GM23338 (cell line): ENCODE results near the gene OMP. TPM values are rescaled to one million over a fixed set of nuclear protein-coding genes. Genes with fewer than 3 reads are reported as not detected.

ENCODE experiments used
- ATAC-seq: fragments of 200-7000 bp; cut with Tn5 transposase; 3 replicates; pipeline ENCODE4 v1.9.1; 2020
- DNase-seq: peaks from one replicate; pipeline ENCODE4 v3.0.0-alpha.2; 2015; ENCODE audit warnings: low spot score
- H2AFZ ChIP-seq: fragments of 200-600 bp; sonication (generic); 2 replicates; pipeline ENCODE4 v1.8.0; 2016; ENCODE audit warnings: antibody characterized with exemption, mild to moderate bottlenecking, moderate library complexity
- H3F3A ChIP-seq: fragments of 200-600 bp; sonication (generic); replicated peaks from 2 replicates; pipeline ENCODE4 v1.8.0; 2017; ENCODE audit warnings: antibody characterized with exemption, mixed run types, low read depth
- H3K27ac ChIP-seq: fragments of 200-600 bp; sonication (generic); 2 replicates; pipeline ENCODE4 v1.6.1; 2016; ENCODE audit warnings: low read depth
- H3K27me3 ChIP-seq: fragments of 200-600 bp; sonication (generic); 2 replicates; pipeline ENCODE4 v1.8.0; 2016; ENCODE audit warnings: mild to moderate bottlenecking, mixed run types, moderate library complexity; ENCODE audit not compliant: insufficient read depth
- H3K36me3 ChIP-seq: fragments of 200-600 bp; sonication (generic); 2 replicates; pipeline ENCODE4 v1.8.0; 2016; ENCODE audit warnings: mild to moderate bottlenecking; ENCODE audit not compliant: insufficient read depth
- H3K4me1 ChIP-seq: fragments of 200-600 bp; sonication (generic); 2 replicates; pipeline ENCODE4 v1.8.0; 2016; ENCODE audit warnings: mild to moderate bottlenecking, moderate library complexity; ENCODE audit not compliant: insufficient read depth
- H3K4me2 ChIP-seq: fragments of 200-600 bp; sonication (generic); 2 replicates; pipeline ENCODE4 v1.7.1; 2017; ENCODE audit warnings: mixed run types
- H3K4me3 ChIP-seq: fragments of 200-600 bp; sonication (generic); 2 replicates; pipeline ENCODE4 v1.6.1; 2016; ENCODE audit warnings: mixed run types
- H3K79me2 ChIP-seq: fragments of 200-600 bp; sonication (generic); replicated peaks from 2 replicates; pipeline ENCODE4 v1.8.0; 2017; ENCODE audit warnings: mild to moderate bottlenecking; ENCODE audit not compliant: insufficient read depth
- H3K9me2 ChIP-seq: fragments of 200-600 bp; sonication (generic); 2 replicates; pipeline ENCODE4 v1.8.0; 2017; ENCODE audit not compliant: insufficient read depth
- H4K20me1 ChIP-seq: fragments of 200-600 bp; sonication (generic); replicated peaks from 2 replicates; pipeline ENCODE4 v1.8.0; 2017; ENCODE audit warnings: mild to moderate bottlenecking; ENCODE audit not compliant: insufficient read depth
- H3K27ac Mint-ChIP-seq: 2 replicates; pipeline ENCODE4 v1.8.0; 2020; ENCODE audit warnings: inconsistent platforms, mild to moderate bottlenecking, moderate library complexity, mixed read lengths
- H3K27me3 Mint-ChIP-seq: 3 replicates; pipeline ENCODE4 v1.8.0; 2022; ENCODE audit warnings: low read depth, mild to moderate bottlenecking, moderate library complexity, mixed read lengths, inconsistent platforms; ENCODE audit not compliant: insufficient read depth, poor library complexity
- H3K36me3 Mint-ChIP-seq: 3 replicates; pipeline ENCODE4 v1.8.0; 2021; ENCODE audit warnings: low read depth, mild to moderate bottlenecking, inconsistent platforms, moderate library complexity, mixed read lengths
- H3K4me1 Mint-ChIP-seq: 3 replicates; pipeline ENCODE4 v1.8.0; 2020; ENCODE audit warnings: mild to moderate bottlenecking, inconsistent platforms, mixed read lengths
- H3K4me3 Mint-ChIP-seq: 3 replicates; pipeline ENCODE4 v1.8.0; 2021; ENCODE audit warnings: moderate library complexity, mild to moderate bottlenecking, inconsistent platforms, mixed read lengths
- H3K9me3 Mint-ChIP-seq: 3 replicates; pipeline ENCODE4 v1.8.0; 2020; ENCODE audit warnings: moderate library complexity, mild to moderate bottlenecking, inconsistent platforms, mixed read lengths
- CREB1 ChIP-seq: fragments of 250-450 bp; sonication (Bioruptor Pico); IDR thresholded peaks from 2 replicates; pipeline ENCODE4 v1.5.0; 2020; ENCODE audit warnings: low read depth, mild to moderate bottlenecking, moderate library complexity
- EZH2 ChIP-seq: fragments of 200-600 bp; sonication (generic); IDR thresholded peaks from one replicate; pipeline ENCODE4 v1.8.0; 2017; ENCODE audit warnings: antibody characterized with exemption, mild to moderate bottlenecking, low read depth; ENCODE audit not compliant: unreplicated experiment
- EZH2phosphoT487 ChIP-seq: fragments of 200-600 bp; sonication (generic); IDR thresholded peaks from one replicate; pipeline ENCODE4 v1.8.1; 2018; ENCODE audit warnings: antibody characterized with exemption; ENCODE audit not compliant: unreplicated experiment
- JUNB ChIP-seq: IDR thresholded peaks from one replicate; pipeline ENCODE4 v1.6.1; 2016; ENCODE audit warnings: antibody characterized with exemption; ENCODE audit not compliant: unreplicated experiment
- NANOG ChIP-seq: IDR thresholded peaks from 2 replicates; pipeline ENCODE4 v1.6.1; 2016; ENCODE audit warnings: antibody characterized with exemption, borderline replicate concordance
- POLR2AphosphoS5 ChIP-seq: IDR thresholded peaks from 2 replicates; pipeline ENCODE4 v1.6.1; 2016; ENCODE audit warnings: antibody characterized with exemption, low read depth
- STAT1 ChIP-seq: IDR thresholded peaks from one replicate; pipeline ENCODE4 v1.6.1; 2016; ENCODE audit warnings: antibody characterized with exemption; ENCODE audit not compliant: unreplicated experiment
- ZNF114 ChIP-seq: fragments of 250-450 bp; sonication (Bioruptor Pico); IDR thresholded peaks from 2 replicates; pipeline ENCODE4 v1.5.0; 2020; ENCODE audit warnings: mild to moderate bottlenecking, moderate library complexity
- polyA plus RNA-seq: library from polyadenylated mRNA; unstranded; fragments of >200 nt; fragmentation: Nextera tagmentation; extraction: Ambion mirVana; gene quantifications from 2 replicates; pipeline ENCODE4 v1.2.1, GENCODE V29; 2016
- total RNA-seq: library from RNA; depleted of rRNA; stranded (reverse); fragments of >200 nt; shearing (Covaris generic); gene quantifications from 2 replicates; pipeline ENCODE4 v1.2.3, GENCODE V29; 2014
- TF ChIP-seq, protein P1 (sequence below): fragments of 250-450 bp; sonication (Bioruptor Pico); IDR thresholded peaks from 2 replicates; pipeline ENCODE4 v1.5.0; 2020; ENCODE audit warnings: mild to moderate bottlenecking, moderate library complexity

OMP gene
- total and polyA plus RNA-seq, 2 experiments from 2014 or later = 1.0 TPM; not detected in 1

DNA sequence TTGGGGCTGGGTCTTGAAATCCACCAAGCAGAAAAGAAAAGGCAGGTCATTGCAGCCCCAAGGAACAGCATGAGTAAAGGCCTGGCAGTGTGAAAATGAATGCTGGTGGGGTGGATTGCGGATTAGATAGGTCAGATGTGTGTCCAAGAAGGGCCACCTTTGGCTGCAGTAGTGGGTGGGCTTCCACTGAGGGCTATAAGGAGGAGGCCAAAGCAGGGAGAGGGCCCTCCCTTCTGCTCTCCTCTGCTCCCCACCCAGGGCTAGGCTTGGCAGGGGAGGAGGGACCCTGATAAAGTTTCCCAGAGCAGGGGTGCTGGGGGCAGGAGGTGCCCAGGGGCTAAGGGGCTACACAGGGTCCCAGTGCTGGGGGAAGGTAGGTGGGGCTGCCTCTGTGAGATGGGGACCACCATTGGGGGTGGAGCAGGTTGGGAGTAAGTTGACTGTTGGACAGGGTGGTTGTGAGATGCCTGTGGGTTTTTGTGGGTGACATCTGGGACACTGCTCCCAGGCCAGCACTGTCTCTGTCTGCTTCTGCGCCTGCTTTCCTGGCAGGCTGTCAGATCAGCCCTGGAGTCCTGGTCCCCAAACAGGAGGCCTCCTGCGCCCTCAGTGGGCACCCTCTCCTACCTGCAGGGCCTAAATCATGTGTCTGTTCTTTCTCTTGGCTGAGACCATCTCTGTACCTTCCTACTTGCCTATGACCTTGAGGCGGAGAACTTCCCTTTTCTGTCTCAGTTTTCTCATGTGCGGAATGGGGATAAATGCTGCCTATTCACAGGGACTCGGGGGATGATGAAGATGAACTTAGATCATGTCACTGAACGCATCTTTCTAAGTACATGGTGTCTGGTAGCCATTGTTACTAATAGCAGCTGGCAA is 33.9 kb upstream of the OMP start (continued):
- TF ChIP-seq, protein P1, sequence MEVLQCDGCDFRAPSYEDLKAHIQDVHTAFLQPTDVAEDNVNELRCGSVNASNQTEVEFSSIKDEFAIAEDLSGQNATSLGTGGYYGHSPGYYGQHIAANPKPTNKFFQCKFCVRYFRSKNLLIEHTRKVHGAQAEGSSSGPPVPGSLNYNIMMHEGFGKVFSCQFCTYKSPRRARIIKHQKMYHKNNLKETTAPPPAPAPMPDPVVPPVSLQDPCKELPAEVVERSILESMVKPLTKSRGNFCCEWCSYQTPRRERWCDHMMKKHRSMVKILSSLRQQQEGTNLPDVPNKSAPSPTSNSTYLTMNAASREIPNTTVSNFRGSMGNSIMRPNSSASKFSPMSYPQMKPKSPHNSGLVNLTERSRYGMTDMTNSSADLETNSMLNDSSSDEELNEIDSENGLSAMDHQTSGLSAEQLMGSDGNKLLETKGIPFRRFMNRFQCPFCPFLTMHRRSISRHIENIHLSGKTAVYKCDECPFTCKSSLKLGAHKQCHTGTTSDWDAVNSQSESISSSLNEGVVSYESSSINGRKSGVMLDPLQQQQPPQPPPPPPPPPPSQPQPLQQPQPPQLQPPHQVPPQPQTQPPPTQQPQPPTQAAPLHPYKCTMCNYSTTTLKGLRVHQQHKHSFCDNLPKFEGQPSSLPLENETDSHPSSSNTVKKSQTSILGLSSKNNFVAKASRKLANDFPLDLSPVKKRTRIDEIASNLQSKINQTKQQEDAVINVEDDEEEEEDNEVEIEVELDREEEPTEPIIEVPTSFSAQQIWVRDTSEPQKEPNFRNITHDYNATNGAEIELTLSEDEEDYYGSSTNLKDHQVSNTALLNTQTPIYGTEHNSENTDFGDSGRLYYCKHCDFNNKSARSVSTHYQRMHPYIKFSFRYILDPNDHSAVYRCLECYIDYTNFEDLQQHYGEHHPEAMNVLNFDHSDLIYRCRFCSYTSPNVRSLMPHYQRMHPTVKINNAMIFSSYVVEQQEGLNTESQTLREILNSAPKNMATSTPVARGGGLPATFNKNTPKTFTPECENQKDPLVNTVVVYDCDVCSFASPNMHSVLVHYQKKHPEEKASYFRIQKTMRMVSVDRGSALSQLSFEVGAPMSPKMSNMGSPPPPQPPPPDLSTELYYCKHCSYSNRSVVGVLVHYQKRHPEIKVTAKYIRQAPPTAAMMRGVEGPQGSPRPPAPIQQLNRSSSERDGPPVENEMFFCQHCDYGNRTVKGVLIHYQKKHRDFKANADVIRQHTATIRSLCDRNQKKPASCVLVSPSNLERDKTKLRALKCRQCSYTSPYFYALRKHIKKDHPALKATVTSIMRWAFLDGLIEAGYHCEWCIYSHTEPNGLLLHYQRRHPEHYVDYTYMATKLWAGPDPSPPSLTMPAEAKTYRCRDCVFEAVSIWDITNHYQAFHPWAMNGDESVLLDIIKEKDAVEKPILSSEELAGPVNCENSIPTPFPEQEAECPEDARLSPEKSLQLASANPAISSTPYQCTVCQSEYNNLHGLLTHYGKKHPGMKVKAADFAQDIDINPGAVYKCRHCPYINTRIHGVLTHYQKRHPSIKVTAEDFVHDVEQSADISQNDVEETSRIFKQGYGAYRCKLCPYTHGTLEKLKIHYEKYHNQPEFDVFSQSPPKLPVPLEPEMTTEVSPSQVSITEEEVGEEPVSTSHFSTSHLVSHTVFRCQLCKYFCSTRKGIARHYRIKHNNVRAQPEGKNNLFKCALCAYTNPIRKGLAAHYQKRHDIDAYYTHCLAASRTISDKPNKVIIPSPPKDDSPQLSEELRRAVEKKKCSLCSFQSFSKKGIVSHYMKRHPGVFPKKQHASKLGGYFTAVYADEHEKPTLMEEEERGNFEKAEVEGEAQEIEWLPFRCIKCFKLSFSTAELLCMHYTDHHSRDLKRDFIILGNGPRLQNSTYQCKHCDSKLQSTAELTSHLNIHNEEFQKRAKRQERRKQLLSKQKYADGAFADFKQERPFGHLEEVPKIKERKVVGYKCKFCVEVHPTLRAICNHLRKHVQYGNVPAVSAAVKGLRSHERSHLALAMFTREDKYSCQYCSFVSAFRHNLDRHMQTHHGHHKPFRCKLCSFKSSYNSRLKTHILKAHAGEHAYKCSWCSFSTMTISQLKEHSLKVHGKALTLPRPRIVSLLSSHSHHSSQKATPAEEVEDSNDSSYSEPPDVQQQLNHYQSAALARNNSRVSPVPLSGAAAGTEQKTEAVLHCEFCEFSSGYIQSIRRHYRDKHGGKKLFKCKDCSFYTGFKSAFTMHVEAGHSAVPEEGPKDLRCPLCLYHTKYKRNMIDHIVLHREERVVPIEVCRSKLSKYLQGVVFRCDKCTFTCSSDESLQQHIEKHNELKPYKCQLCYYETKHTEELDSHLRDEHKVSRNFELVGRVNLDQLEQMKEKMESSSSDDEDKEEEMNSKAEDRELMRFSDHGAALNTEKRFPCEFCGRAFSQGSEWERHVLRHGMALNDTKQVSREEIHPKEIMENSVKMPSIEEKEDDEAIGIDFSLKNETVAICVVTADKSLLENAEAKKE (CRISPR knock-in tag) = no peak
- TF ChIP-seq EZH2 = no peak
- TF ChIP-seq POLR2AphosphoS5 = no peak
- no peak for TF ChIP-seq NANOG
- no peak for TF ChIP-seq CREB1
- TF ChIP-seq ZNF114 = no peak
- no peak for TF ChIP-seq JUNB
- TF ChIP-seq EZH2phosphoT487 = no peak

DNA sequence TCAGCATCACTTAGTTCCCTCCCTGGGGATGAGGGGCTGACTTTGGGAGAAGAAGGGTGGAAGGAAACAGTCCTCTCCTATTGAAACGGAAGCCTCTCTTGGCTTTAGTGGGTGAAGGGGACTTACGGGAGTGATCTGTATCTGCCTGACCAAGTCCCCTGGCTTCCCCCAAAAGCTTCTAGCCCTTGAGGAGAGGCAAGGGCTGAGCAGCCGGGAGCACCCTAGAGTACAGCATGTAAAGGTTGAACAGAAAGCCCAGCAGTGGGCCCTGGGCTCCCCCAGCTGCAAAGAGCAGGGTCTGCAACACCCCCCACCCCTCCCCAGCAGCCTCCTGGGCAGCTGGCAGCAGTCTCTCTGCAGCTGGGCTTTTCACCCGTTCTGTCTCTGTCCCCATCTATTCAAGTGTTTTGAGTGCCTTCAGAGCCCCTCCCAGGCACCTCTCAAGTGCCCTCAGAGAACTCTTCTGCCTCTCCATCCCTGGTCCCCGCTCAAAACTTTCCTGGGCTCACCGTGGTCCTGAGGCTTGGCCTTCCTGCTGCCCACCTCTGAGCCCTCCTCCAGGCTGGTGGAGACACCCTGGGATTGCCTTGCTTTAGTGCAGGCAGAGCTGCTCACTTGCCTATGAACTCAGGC is 33.2 kb upstream of the OMP start:
- peaks cover 30% of the 10 kb centered on the region for H3K27me3 Mint-ChIP-seq
- Histone ChIP-seq H3K27me3 (no peaks in the 10 kb centered on the region), H3K4me1 (peaks cover 12% of the 10 kb centered on the region; the same call in 1 of the 2 replicates), H3K27ac (no peak overlapping the region), H3F3A (peaks cover 10% of the 10 kb centered on the region), H3K36me3 (no peaks in the 10 kb centered on the region), H3K4me3 (no peak overlapping the region), H2AFZ (no peak overlapping the region), H4K20me1 (no peaks in the 10 kb centered on the region), H3K9me2 (no peaks in the 10 kb centered on the region), H3K79me2 (no peaks in the 10 kb centered on the region), H3K4me2 (no peak overlapping the region)
- no peak for ATAC-seq
- no peak for TF ChIP-seq STAT1
- TF ChIP-seq JUNB = no peak
- no peak overlapping the region for H3K4me3 Mint-ChIP-seq
- H3K36me3 Mint-ChIP-seq = no peaks in the 10 kb centered on the region
- no peaks in the 10 kb centered on the region for H3K9me3 Mint-ChIP-seq
- no peak for DNase-seq
- no peak overlapping the region for H3K27ac Mint-ChIP-seq
- H3K4me1 Mint-ChIP-seq = peaks cover 26% of the 10 kb centered on the region
